GM21576 (cell line): ENCODE results near the gene ZFP64.
A peak's percentile ranks its signal among the peaks of the same experiment; 100 is the strongest.
"Not testable (repeated sequence)": the region's sequence is repeated elsewhere in the genome, so short reads cannot be mapped to it uniquely, and the experiment has no call there.

Source experiments
- ATAC-seq: cut with Tn5 transposase; IDR thresholded peaks from one replicate; pipeline ENCODE4 v1.9.1; 2021; ENCODE audit warnings: mild to moderate bottlenecking, moderate library complexity; ENCODE audit not compliant: unreplicated experiment

The ZFP64 gene

GRCh38 chr20:52207020-52207810 is 15.6 kb upstream of the ZFP64 start:
- ATAC-seq, result no peak

GRCh38 chr20:52204136-52204535 is 12.6 kb upstream of the ZFP64 start:
- ATAC-seq, result no peak

GRCh38 chr20:52201395-52201794 is 9.8 kb upstream of the ZFP64 start:
- ATAC-seq, result no peak

GRCh38 chr20:52200870-52201269 is 9.3 kb upstream of the ZFP64 start:
- ATAC-seq, result no peak

GRCh38 chr20:52196845-52197244 is 5.3 kb upstream of the ZFP64 start:
- no peak for ATAC-seq

GRCh38 chr20:52193886-52194545 is 2.4 kb upstream of the ZFP64 start:
- no peak for ATAC-seq

- ATAC-seq, result no peak
Measured at GRCh38 chr20:52193133-52193532, 1.6 kb upstream of the ZFP64 start.

GRCh38 chr20:52192719-52193007 is 1.1 kb upstream of the ZFP64 start:
- ATAC-seq, result not testable (repeated sequence)

- peak; percentile 35 for ATAC-seq
Measured at GRCh38 chr20:52191916-52192718, 538 bp upstream of the ZFP64 start.

GRCh38 chr20:52190437-52191131 is 995 bp downstream of the ZFP64 start:
- peak; percentile 45 for ATAC-seq

- ATAC-seq, result no peak
Measured at GRCh38 chr20:52181766-52182165, 9.8 kb downstream of the ZFP64 start.

GRCh38 chr20:52180180-52180840 is 11.3 kb downstream of the ZFP64 start:
- no peak for ATAC-seq

GRCh38 chr20:52179331-52180179 is 12.0 kb downstream of the ZFP64 start:
- ATAC-seq, result peak; percentile 86

GRCh38 chr20:52178691-52179090 is 12.9 kb downstream of the ZFP64 start:
- no peak for ATAC-seq

- ATAC-seq, result no peak
Measured at GRCh38 chr20:52175840-52176239, 15.7 kb downstream of the ZFP64 start.

GRCh38 chr20:52172392-52173047 is 19.1 kb downstream of the ZFP64 start:
- ATAC-seq, result peak; percentile 80

- ATAC-seq, result no peak
Measured at GRCh38 chr20:52171025-52171424, 20.6 kb downstream of the ZFP64 start.

GRCh38 chr20:52168116-52168515 is 23.5 kb downstream of the ZFP64 start:
- no peak for ATAC-seq

GRCh38 chr20:52167232-52167840 is 24.2 kb downstream of the ZFP64 start:
- ATAC-seq, result no peak
